NB4 (cell line): ENCODE measurements around the gene STK33.

Experiments used
- MYC ChIP-seq: IDR thresholded peaks from 2 replicates; pipeline ENCODE4 v1.6.1; 2011; ENCODE audit warnings: low read depth, low read length
- POLR2A ChIP-seq: IDR thresholded peaks from 2 replicates; pipeline ENCODE4 v1.6.1; 2011; ENCODE audit warnings: mild to moderate bottlenecking; ENCODE audit not compliant: insufficient read length; ENCODE audit errors: extremely low read depth
- TF ChIP-seq, protein P1 (sequence below): IDR thresholded peaks from one replicate; pipeline ENCODE4 v1.5.1; 2012; ENCODE audit warnings: low read depth, low read length

DNA sequence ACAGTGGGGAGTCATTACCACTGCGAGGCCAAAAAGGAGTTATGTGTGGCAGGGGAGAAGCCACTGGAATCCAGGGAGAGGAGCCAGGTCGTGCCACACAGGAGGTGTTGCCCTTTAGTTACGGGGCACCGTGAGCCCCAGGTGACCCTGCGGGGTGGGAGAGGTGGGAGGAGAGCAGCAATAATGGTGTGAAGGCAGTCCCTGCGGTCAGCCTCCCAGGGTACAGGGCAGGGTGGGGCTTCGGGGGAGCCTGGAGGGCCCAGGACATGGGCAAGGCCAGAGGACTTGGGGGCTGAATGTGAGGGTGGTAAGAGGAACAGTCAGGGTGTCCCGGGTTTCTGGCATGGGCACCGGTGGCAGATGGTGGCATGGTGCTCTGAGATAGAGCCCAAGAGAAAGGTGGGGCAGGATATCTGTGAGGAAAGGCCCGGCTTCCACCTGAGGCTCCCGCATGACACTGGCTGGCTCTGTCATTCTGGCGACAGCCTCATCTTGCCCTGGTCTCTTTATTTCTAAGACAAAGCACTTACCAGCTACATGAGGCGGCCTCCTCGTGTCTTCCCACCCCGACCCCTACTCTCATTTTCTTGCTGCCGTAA is 247.8 kb downstream of the STK33 start:
- TF ChIP-seq, protein P1, sequence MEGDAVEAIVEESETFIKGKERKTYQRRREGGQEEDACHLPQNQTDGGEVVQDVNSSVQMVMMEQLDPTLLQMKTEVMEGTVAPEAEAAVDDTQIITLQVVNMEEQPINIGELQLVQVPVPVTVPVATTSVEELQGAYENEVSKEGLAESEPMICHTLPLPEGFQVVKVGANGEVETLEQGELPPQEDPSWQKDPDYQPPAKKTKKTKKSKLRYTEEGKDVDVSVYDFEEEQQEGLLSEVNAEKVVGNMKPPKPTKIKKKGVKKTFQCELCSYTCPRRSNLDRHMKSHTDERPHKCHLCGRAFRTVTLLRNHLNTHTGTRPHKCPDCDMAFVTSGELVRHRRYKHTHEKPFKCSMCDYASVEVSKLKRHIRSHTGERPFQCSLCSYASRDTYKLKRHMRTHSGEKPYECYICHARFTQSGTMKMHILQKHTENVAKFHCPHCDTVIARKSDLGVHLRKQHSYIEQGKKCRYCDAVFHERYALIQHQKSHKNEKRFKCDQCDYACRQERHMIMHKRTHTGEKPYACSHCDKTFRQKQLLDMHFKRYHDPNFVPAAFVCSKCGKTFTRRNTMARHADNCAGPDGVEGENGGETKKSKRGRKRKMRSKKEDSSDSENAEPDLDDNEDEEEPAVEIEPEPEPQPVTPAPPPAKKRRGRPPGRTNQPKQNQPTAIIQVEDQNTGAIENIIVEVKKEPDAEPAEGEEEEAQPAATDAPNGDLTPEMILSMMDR: no peak
- TF ChIP-seq POLR2A (no peak), MYC (no peak)
